PC-9 (cell line): ENCODE results near the gene SFT2D1.

Source experiments
- EZH2 ChIP-seq: fragments of 200-600 bp; sonication (generic); IDR thresholded peaks from 2 replicates; pipeline ENCODE4 v1.8.0; 2017; ENCODE audit warnings: antibody characterized with exemption, low read depth
- TF ChIP-seq, protein P1 (sequence below): fragments of 200-600 bp; sonication (generic); conservative IDR thresholded peaks from 2 replicates; pipeline ENCODE4 v1.6.1; 2017; ENCODE audit warnings: mixed run types, antibody characterized with exemption, mild to moderate bottlenecking, moderate library complexity

DNA sequence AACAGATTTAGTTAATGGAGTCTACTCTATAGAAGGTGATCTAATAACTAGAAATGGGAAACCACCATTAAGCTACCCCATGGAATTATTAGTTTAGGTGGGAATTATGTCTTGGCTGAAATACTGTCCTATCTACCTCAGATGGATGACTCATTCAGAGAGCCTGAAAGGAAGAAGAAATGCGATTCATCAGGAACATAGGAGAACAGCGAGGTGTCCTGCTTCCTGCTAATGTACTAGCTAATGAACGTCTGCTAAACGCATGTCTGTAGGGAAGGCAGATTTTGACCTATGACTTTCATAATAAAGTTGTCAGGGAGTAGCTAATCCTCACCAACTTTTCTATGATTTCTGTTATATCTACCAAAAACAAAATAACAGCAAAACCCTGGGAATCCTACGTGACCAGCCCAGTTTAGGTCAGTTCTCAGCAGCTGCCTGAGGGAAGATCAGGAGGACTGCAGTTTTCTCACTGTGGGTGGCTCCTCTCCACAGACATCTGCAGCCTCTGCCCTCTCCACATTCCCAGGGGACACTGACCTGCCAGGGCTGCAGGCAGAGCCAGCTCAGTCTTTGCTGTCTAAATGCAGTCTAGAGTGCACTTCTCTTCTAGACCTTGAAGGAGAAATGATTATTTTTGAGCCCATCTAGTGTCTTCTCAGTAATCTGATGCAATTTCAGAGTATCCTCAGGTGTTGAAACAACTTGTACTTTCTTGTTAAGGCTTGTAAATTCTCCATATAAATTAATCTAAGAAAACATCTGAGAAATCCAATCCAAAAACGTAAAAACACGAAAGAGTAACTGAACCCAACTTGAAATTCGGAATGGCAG, 18.1 kb upstream of the SFT2D1 start:
- TF ChIP-seq, protein P1, sequence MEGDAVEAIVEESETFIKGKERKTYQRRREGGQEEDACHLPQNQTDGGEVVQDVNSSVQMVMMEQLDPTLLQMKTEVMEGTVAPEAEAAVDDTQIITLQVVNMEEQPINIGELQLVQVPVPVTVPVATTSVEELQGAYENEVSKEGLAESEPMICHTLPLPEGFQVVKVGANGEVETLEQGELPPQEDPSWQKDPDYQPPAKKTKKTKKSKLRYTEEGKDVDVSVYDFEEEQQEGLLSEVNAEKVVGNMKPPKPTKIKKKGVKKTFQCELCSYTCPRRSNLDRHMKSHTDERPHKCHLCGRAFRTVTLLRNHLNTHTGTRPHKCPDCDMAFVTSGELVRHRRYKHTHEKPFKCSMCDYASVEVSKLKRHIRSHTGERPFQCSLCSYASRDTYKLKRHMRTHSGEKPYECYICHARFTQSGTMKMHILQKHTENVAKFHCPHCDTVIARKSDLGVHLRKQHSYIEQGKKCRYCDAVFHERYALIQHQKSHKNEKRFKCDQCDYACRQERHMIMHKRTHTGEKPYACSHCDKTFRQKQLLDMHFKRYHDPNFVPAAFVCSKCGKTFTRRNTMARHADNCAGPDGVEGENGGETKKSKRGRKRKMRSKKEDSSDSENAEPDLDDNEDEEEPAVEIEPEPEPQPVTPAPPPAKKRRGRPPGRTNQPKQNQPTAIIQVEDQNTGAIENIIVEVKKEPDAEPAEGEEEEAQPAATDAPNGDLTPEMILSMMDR, result no peak
- TF ChIP-seq EZH2, result no peak
